Pancreas (tissue), 10 donors: ENCODE results near the gene ABCF3. TPM values are rescaled to one million over a fixed set of nuclear protein-coding genes. Genes with fewer than 3 reads are reported as not detected.

Source experiments
- ATAC-seq, 4 donors: fragments of 200-7000 bp; cut with Tn5 transposase; one replicate each; pipeline versions ENCODE4 v1.8.0 to v1.9.1; 2020; ENCODE audit warnings: mild to moderate bottlenecking in 4 of 4, moderate library complexity in 4 of 4
- DNase-seq, 6 donors: peaks; one replicate each; pipeline ENCODE4 v3.0.0-alpha.2; 2020
- FAIRE-seq: peaks from 2 replicates; lab custom pipeline; 2012; peaks lifted over from hg19 to GRCh38; lab: Jason Lieb, UNC
- H3K27ac ChIP-seq, 4 donors: fragments of 200-600 bp; sonication (generic); 1 replicate in 3 of 4; 2 replicates in 1 of 4; pipeline versions ENCODE4 v1.5.0 to v1.8.0; 2020
- H3K27me3 ChIP-seq, 4 donors: fragments of 200-600 bp; one replicate each; pipeline ENCODE4 v1.8.0; 2021
- H3K36me3 ChIP-seq, 3 donors: fragments of 200-600 bp; sonication (generic) in 1 of 3; one replicate each; pipeline versions ENCODE4 v1.5.0 to v1.8.0; 2020 to 2021
- H3K4me1 ChIP-seq, 3 donors: fragments of 200-600 bp; one replicate each; pipeline ENCODE4 v1.8.0; 2021
- H3K4me3 ChIP-seq, 4 donors: fragments of 200-600 bp; sonication (generic) in 2 of 4; one replicate each; pipeline versions ENCODE4 v1.5.0 to v1.8.0; 2020 to 2021
- H3K9me3 ChIP-seq, 4 donors: fragments of 200-600 bp; one replicate each; pipeline ENCODE4 v1.8.0; 2021
- CTCF ChIP-seq, 4 donors: fragments of 200-600 bp; sonication (generic) in 3 of 4; IDR thresholded peaks; one replicate each; pipeline versions ENCODE4 v1.5.0 to v1.8.0; 2021; ENCODE audit warnings: antibody characterized with exemption in 4 of 4
- WGBS, 2 donors: extraction: QIAGEN DNeasy Blood & Tissue Kit; methylation state at CpG; one replicate each; pipeline ENCODE4 v1.1.7; 2013; 5-methylcytosine and 5-hydroxymethylcytosine counted together
- intact Hi-C, 3 donors: fragments of 100-400 bp; cut with DNase I; formaldehyde crosslinking; loops; one replicate each; pipeline versions ENCODE4 v1.11.1 to v1.14.2; 2022
- polyA plus RNA-seq, 2 donors: library from polyadenylated mRNA; stranded (reverse); fragments of 200-250 nt; gene quantifications; one replicate each; pipeline ENCODE4 v1.2.3, GENCODE V29; 2013
- total RNA-seq, 6 donors: library from RNA; stranded (reverse); fragmentation: NEBNext Ultra II Directional in 4 of 6; extraction: Animal tissue kit (Norgen Biotek cat#: 25700) in 4 of 6; gene quantifications; one replicate each; pipeline versions ENCODE4 v1.2.1 to v1.2.4, GENCODE V29; 2021 to 2023
- donor health status: healthy with polysubstance abuse.
- donor health status: DM: no; HTN: no; CAD: no; lungs with moderate emphysema.
- donor health status: DM: no; HTN: no; CAD: no.
- donor health status: control.
- donor health status: control.
- donor health status: Bipolar disorder and iron deficiency.
- donor health status: DM: yes; HTN: yes; CAD: no.
- donor health status: DM: no; HTN: no; CAD: no.
- donor health status: DM: no; HTN: no; CAD: no.
- donor health status: DM: yes; HTN: yes; CAD: no.

The ABCF3 gene
- total RNA-seq (10 to 100 TPM; 31.7 to 49.4 (median 37.7) TPM), polyA plus RNA-seq (10 to 100 TPM; 79.7 to 92.1 TPM)

GRCh38 chr3:184186184-184186901 is at the start of gene ABCF3:
ABCF3 (plus strand) TSS chr3:184186199; CDS start chr3:184186208, 9 bp downstream.
- H3K27me3 ChIP-seq = no peaks in the 10 kb centered on the region
- 0% methylated on average over 45 of the region's 45 CpGs for WGBS, 2 donors
- intact Hi-C loops = no loop called here
- H3K9me3 ChIP-seq = no peaks in the 10 kb centered on the region
- H3K36me3 ChIP-seq = peaks cover 2 to 52% (median 25%) of the 10 kb centered on the region in 3 donors
- FAIRE-seq (no peak), DNase-seq (peak in 3 of 6 donors; percentile 68 to 86 (median 77)), ATAC-seq (peak; percentile 29 to 40 (median 38))
- peak within 1 kb of the TSS; percentile 61 to 89 (median 76) for H3K4me3 ChIP-seq
- H3K4me1 ChIP-seq = peaks cover 0 to 18% (median 0%) of the 10 kb centered on the region in 3 donors
- peak within 1 kb of the TSS; percentile 33 to 82 (median 72) for H3K27ac ChIP-seq
- no peak for TF ChIP-seq CTCF (IDR thresholded peaks at IDR 0.05)

- no peak for TF ChIP-seq CTCF (IDR thresholded peaks at IDR 0.05)
- FAIRE-seq = no peak
- Histone ChIP-seq H3K4me1 (peaks cover 4 to 13% (median 11%) of the 10 kb centered on the region in 3 donors), H3K27me3 (no peaks in the 10 kb centered on the region), H3K36me3 (peaks cover 0 to 49% (median 14%) of the 10 kb centered on the region in 3 donors), H3K9me3 (no peaks in the 10 kb centered on the region), H3K4me3 (no peak overlapping the region), H3K27ac (no peak overlapping the region)
- 88 to 90% methylated on average over 10 of the region's 10 CpGs for WGBS, 2 donors
- no peak for DNase-seq
- no peak for ATAC-seq
- intact Hi-C loops = loop anchor here in 2 of 3 donors (5.0 to 10.0 kb wide), 2 partner anchors 94 to 107 kb away; partner anchors contain the start of genes ALG3 (in 1 of the 2) and EEF1AKMT4 (in 1 of the 2)
These were observed 45.6 kb upstream of the ABCF3 start for GRCh38 chr3:184140436-184140835.

- Histone ChIP-seq H3K27ac (no peak overlapping the region), H3K4me1 (peaks cover 0 to 3% (median under 1%) of the 10 kb centered on the region in 3 donors), H3K27me3 (no peaks in the 10 kb centered on the region), H3K36me3 (peaks cover 0 to 53% (median 14%) of the 10 kb centered on the region in 3 donors), H3K4me3 (no peak overlapping the region), H3K9me3 (no peaks in the 10 kb centered on the region)
- no peak for FAIRE-seq
- TF ChIP-seq CTCF (IDR thresholded peaks at IDR 0.05) = no peak
- no peak for DNase-seq
- intact Hi-C loops = loop anchor here in 2 of 3 donors (5.0 to 10.0 kb wide), 2 partner anchors 93 to 105 kb away; partner anchors contain the start of genes ALG3 (in 1 of the 2) and EEF1AKMT4 (in 1 of the 2)
- ATAC-seq = no peak
- WGBS, 2 donors = 86 to 88% methylated on average over 7 of the region's 7 CpGs
These were observed 43.8 kb upstream of the ABCF3 start for GRCh38 chr3:184142199-184142598.

GRCh38 chr3:184143327-184143726 is 42.7 kb upstream of the ABCF3 start:
- no peak for TF ChIP-seq CTCF (IDR thresholded peaks at IDR 0.05)
- Histone ChIP-seq H3K27ac (no peak overlapping the region), H3K36me3 (peaks cover 0 to 53% (median 14%) of the 10 kb centered on the region in 3 donors), H3K4me3 (no peak overlapping the region), H3K9me3 (no peaks in the 10 kb centered on the region), H3K27me3 (no peaks in the 10 kb centered on the region), H3K4me1 (no peaks in the 10 kb centered on the region)
- intact Hi-C loops = loop anchor here in 2 of 3 donors (5.0 to 10.0 kb wide), 2 partner anchors 91 to 104 kb away; partner anchors contain the start of genes ALG3 (in 1 of the 2) and EEF1AKMT4 (in 1 of the 2)
- no peak for FAIRE-seq
- WGBS, 2 donors = 90 to 93% methylated on average over 3 of the region's 3 CpGs
- no peak for DNase-seq
- no peak for ATAC-seq
